Psoas muscle (tissue), 8 donors: Measurements from ENCODE around the gene NABP1. TPM values are rescaled to one million over a fixed set of nuclear protein-coding genes. Genes with fewer than 3 reads are reported as not detected.

ENCODE experiments used
- ATAC-seq, 4 donors: fragments of 200-7000 bp; cut with Tn5 transposase; one replicate each; pipeline ENCODE4 v1.9.1; 2020; ENCODE audit warnings: moderate library complexity in 3 of 4, mild to moderate bottlenecking in 2 of 4
- DNase-seq, 2 donors: peaks; one replicate each; pipeline ENCODE4 v3.0.0-alpha.2; 2020
- H3K27ac ChIP-seq: fragments of 200-600 bp; one replicate; pipeline ENCODE4 v1.8.0; 2022
- H3K27me3 ChIP-seq, 3 donors: fragments of 200-600 bp in 1 of 3; one replicate each; pipeline versions ENCODE4 v1.6.1 to v1.8.0; 2013 to 2022; ENCODE audit warnings: low read length in 2 of 3, mild to moderate bottlenecking in 2 of 3, moderate library complexity in 1 of 3; ENCODE audit not compliant: insufficient read depth in 3 of 3
- H3K36me3 ChIP-seq, 2 donors: fragments of 200-600 bp in 1 of 2; one replicate each; pipeline versions ENCODE4 v1.6.1 to v1.8.0; 2013 to 2022; ENCODE audit warnings: low read depth in 1 of 2, mild to moderate bottlenecking in 1 of 2, moderate library complexity in 1 of 2; ENCODE audit not compliant: insufficient read depth in 1 of 2
- H3K4me1 ChIP-seq: fragments of 200-600 bp; one replicate; pipeline ENCODE4 v1.8.0; 2022
- H3K4me3 ChIP-seq: fragments of 200-600 bp; one replicate; pipeline ENCODE4 v1.8.0; 2022; ENCODE audit warnings: mild to moderate bottlenecking
- H3K9me3 ChIP-seq: fragments of 200-600 bp; one replicate; pipeline ENCODE4 v1.8.0; 2022
- WGBS, 3 donors: extraction: QIAGEN DNeasy Blood & Tissue Kit; methylation state at CpG; one replicate each; pipeline versions ENCODE4 v1.1.6 to v1.1.7; 2013; 5-methylcytosine and 5-hydroxymethylcytosine counted together
- intact Hi-C, 2 donors: fragments of 100-400 bp; cut with DNase I; formaldehyde crosslinking; loops; one replicate each; pipeline versions ENCODE4 v1.11.0 to v1.14.2; 2022
- polyA plus RNA-seq, 3 donors: library from polyadenylated mRNA; stranded (reverse); fragments of 200-250 nt; gene quantifications; one replicate each; pipeline ENCODE4 v1.2.3, GENCODE V29; 2013
- total RNA-seq, 4 donors: library from RNA; stranded (reverse); fragmentation: NEBNext Ultra II Directional in 2 of 4; extraction: Animal tissue kit (Norgen Biotek cat#: 25700) in 2 of 4; gene quantifications; one replicate each; pipeline versions ENCODE4 v1.2.1 to v1.2.4, GENCODE V29; 2021 to 2023
- TF ChIP-seq, protein P1 (sequence below): fragments of 200-600 bp; IDR thresholded peaks from one replicate; pipeline ENCODE4 v1.8.0; 2022; ENCODE audit warnings: antibody characterized with exemption
- donor health status: healthy with polysubstance abuse.
- donor health status: DM: no; HTN: no; CAD: no; lungs with moderate emphysema.
- donor health status: Bipolar disorder and iron deficiency.
- donor health status: healthy.
- donor health status: DM: yes; HTN: yes; CAD: no.
- donor health status: DM: no; HTN: no; CAD: no.
- donor health status: DM: no; HTN: no; CAD: no.
- donor health status: DM: yes; HTN: yes; CAD: no.

Gene NABP1
- total and polyA plus RNA-seq, 7 donors, result 4.0 to 41.6 (median 8.4) TPM

DNA sequence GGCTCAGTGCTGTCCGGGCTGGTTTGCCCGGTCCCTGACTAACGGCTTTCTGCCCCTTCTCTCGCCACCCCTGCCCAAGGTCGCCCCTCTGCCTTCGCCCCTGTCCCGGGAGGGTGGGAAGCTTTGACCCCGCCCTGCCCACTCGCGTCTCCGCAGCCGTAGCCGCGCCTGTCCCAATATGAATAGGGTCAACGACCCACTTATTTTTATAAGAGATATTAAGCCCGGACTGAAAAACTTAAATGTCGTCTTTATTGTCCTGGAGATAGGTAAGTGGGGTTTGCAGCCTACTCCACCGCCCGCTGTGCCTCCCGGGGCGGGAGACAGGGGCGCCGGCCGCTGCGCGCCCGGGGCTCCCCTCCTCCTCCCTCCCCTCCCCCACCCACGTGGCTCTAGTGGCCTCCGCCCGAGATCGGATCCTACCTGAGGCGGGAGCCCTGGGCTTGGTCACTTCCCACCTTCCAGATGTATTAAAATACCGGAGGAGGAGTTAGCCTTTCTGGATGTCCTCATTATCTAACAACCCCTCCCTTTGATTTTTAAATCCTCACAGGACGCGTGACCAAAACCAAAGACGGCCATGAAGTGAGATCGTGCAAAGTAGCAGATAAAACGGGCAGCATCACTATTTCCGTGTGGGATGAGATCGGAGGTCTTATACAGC, 633 bp downstream of the NABP1 start:
- ATAC-seq, result peak; percentile 48 to 67 (median 59)
- H3K9me3 ChIP-seq, result no peaks in the 10 kb centered on the region
- TF ChIP-seq, protein P1, sequence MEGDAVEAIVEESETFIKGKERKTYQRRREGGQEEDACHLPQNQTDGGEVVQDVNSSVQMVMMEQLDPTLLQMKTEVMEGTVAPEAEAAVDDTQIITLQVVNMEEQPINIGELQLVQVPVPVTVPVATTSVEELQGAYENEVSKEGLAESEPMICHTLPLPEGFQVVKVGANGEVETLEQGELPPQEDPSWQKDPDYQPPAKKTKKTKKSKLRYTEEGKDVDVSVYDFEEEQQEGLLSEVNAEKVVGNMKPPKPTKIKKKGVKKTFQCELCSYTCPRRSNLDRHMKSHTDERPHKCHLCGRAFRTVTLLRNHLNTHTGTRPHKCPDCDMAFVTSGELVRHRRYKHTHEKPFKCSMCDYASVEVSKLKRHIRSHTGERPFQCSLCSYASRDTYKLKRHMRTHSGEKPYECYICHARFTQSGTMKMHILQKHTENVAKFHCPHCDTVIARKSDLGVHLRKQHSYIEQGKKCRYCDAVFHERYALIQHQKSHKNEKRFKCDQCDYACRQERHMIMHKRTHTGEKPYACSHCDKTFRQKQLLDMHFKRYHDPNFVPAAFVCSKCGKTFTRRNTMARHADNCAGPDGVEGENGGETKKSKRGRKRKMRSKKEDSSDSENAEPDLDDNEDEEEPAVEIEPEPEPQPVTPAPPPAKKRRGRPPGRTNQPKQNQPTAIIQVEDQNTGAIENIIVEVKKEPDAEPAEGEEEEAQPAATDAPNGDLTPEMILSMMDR, result no peak
- peak overlapping the region; percentile 96 for H3K27ac ChIP-seq
- H3K4me3 ChIP-seq, result peak overlapping the region; percentile 80
- intact Hi-C loops, result no loop called here
- WGBS, 3 donors, result 1 to 2% (median 2%) methylated on average over 39 to 40 of the region's 40 CpGs
- no peaks in the 10 kb centered on the region for H3K27me3 ChIP-seq
- DNase-seq, result peak; percentile 68 to 77
- peaks cover 22% of the 10 kb centered on the region for H3K4me1 ChIP-seq
- peaks cover 13 to 21% of the 10 kb centered on the region in 2 donors for H3K36me3 ChIP-seq

DNA sequence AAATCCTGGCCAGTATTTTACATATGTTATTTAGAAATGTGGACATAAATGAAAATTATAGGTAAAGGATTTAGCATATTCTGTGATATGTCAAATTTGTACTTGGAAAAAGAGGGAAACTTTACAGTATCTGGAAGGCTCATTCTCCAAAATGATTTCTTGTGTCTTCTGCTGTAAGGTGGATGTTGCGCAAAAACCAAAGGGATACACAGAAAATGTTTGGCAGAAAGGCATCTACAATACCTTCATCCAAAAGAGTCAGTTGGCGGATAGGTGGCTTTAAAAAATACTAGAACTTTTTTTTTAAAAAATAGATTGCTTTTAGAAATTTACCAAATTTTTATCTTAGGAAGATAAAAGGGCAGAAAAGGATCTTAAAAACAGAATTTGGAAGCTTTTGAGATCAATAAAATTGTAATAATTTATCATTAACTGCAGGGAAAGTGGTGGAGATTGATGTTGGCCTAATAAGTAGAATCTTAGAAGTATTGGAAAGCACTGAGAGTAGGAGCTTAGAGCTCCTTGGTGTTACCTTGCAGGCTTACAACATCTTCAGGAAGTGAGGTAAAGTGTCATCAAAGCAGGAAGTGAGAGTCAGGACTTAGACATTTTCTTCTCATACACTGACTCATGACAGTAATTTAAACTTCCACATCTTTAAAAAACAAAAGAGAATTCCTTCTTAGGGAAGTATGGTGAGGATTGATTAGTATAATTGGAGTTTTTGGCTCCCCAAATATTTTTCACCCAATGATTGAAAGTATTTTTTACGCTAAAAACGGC, 2.1 kb downstream of the NABP1 start:
- H3K4me3 ChIP-seq, result peak overlapping the region; percentile 80
- peak in 1 of 4 donors; percentile 37 for ATAC-seq

DNA sequence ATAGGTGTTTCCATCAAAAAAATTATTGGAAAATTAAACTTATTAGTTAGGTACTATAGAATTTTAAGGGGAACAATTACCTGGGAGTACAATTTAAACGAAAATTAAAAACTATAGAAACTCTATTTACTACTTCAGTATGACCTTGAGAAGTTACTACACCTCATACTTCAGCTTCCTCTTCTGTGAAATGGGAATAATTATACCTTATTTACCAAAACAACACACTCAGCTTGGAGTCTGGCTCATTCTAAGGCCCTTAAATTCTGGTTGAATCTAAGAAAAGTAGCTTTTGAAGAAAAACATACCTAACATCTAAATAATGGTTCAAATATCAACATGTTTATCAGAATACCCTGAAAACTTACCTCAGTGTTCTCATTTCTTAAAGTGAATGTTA, 2.7 kb downstream of the NABP1 start:
- peak overlapping the region; percentile 80 for H3K4me3 ChIP-seq
- DNase-seq (no peak), ATAC-seq (no peak)
- WGBS, 3 donors, result 89 to 91% (median 91%) methylated on average over 1 of the region's 1 CpG
- no peaks in the 10 kb centered on the region for H3K9me3 ChIP-seq
- peaks cover 15 to 41% of the 10 kb centered on the region in 2 donors for H3K36me3 ChIP-seq
- H3K27me3 ChIP-seq, result no peaks in the 10 kb centered on the region
- H3K27ac ChIP-seq, result peak overlapping the region; percentile 96
- TF ChIP-seq, protein P1, result no peak
- intact Hi-C loops, result loop anchor here in 1 of 2 donors (5.0 kb wide), 1 partner anchor 1843 kb away; no protein-coding TSS in a partner anchor
- peaks cover 22% of the 10 kb centered on the region for H3K4me1 ChIP-seq

More for the DNA sequence above, 2.1 kb downstream of the NABP1 start:
- Histone ChIP-seq H3K27ac (peak overlapping the region; percentile 96), H3K27me3 (no peaks in the 10 kb centered on the region), H3K9me3 (no peaks in the 10 kb centered on the region), H3K36me3 (peaks cover 13 to 35% of the 10 kb centered on the region in 2 donors), H3K4me1 (peaks cover 22% of the 10 kb centered on the region)
- no peak for DNase-seq
- WGBS, 3 donors, result 91 to 96% (median 93%) methylated on average over 4 of the region's 4 CpGs
- TF ChIP-seq, protein P1, result no peak
- intact Hi-C loops, result loop anchor here in 1 of 2 donors (5.0 kb wide), 1 partner anchor 1843 kb away; no protein-coding TSS in a partner anchor

DNA sequence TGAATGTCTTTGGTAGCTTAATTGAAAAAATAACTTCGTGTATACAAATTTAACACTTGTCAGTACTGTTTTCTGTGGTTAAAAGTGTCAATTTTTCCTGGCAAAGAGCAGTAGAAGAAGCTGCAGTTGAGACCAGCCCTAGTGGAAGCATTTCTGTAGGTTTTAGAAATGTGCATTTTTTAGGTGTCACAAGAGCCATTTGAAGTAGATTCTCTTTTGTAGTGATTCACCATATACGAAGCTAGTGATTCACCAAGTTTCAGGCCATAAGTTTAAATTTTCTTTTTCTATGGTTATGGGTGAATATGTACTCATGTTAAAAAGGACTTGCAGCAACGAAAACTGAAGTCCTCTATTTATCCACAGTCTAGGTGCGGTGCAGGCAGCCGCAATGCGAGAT, 4.2 kb downstream of the NABP1 start:
- peaks cover 15 to 56% of the 10 kb centered on the region in 2 donors for H3K36me3 ChIP-seq
- WGBS, 3 donors, result 89 to 96% (median 92%) methylated on average over 6 of the region's 6 CpGs
- no peaks in the 10 kb centered on the region for H3K9me3 ChIP-seq
- TF ChIP-seq, protein P1, result no peak
- ATAC-seq (no peak), DNase-seq (no peak)
- peak overlapping the region; percentile 80 for H3K4me3 ChIP-seq
- intact Hi-C loops, result loop anchor here in 1 of 2 donors (5.0 kb wide), 1 partner anchor 1845 kb away; no protein-coding TSS in a partner anchor
- H3K27ac ChIP-seq, result peak overlapping the region; percentile 96
- peaks cover 16% of the 10 kb centered on the region for H3K4me1 ChIP-seq
- H3K27me3 ChIP-seq, result no peaks in the 10 kb centered on the region
